HG02763 (cell line): Measurements from ENCODE around the gene SEL1L2.
"Not testable (repeated sequence)": the region's sequence is repeated elsewhere in the genome, so short reads cannot be mapped to it uniquely, and the experiment has no call there.

Experiments used
- ATAC-seq: cut with Tn5 transposase; IDR thresholded peaks from one replicate; pipeline ENCODE4 v1.9.1; 2021; ENCODE audit warnings: mild to moderate bottlenecking, moderate library complexity; ENCODE audit not compliant: unreplicated experiment

SEL1L2 gene

DNA sequence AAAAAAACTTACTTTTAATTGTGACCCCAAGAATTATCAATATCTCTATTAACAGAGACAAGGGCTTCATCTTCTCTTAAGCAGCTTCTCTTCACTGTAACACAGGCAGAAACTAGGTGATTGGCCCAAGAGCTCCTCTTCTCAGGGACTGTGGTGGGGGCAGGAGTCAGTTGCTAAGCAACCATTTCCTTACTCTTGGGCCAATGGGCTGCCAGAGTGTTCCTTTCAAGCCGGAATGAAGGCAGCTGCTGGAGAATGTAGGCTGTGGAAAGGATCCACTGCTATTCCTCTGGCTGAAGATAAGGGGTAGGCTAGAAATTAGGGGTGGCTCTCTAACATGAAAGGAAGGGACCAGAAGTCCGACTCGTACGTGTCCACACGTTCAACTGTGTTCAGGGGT, at the start of gene SEL1L2:
SEL1L2 (minus strand) TSS at position 150 of the 400 bp plus-strand sequence; CDS start at position 70, 80 bp downstream.
- ATAC-seq: no peak

DNA sequence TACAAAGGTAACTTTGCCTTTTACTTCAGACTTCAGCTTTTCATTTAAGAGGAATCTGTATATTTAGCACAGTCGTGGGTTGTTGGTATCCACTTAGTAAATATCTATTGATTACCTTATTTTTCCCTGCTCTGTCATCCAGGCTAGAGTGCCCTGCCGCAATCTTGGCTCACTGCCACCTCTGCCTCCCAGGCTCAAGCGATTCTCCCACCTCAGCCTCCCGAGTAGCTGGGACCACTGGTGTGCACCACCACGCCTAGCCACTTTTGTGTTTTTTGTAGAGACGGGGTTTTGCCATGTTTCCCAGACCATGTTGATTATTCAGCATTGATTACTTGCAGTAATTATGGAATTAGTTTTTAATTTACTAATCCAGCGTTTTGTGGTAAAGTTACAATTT, 46.2 kb upstream of the SEL1L2 start:
- ATAC-seq: no peak

GRCh38 chr20:14033310-14033709, 42.9 kb upstream of the SEL1L2 start:
- no peak for ATAC-seq

- ATAC-seq: no peak
Measured at GRCh38 chr20:14030991-14031390, 40.6 kb upstream of the SEL1L2 start.

DNA sequence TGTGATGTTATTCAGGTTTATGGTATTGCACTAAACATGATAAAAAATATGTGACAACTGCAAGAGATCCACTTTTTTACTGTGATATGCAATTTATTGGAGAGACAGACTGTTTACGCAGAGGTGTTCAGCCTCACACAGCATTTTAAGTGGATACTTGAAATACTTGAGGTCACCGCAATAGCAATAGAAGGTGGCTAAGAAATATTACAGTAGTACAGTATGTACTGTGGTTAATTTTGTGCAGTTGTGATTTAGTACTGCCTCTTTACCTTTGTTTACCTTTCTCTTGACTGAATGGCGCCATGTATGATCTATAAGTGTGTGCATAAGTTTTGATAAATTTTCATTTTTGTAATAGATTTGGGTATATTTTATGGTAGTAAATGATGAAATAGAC, 22.3 kb upstream of the SEL1L2 start:
- no peak for ATAC-seq

DNA sequence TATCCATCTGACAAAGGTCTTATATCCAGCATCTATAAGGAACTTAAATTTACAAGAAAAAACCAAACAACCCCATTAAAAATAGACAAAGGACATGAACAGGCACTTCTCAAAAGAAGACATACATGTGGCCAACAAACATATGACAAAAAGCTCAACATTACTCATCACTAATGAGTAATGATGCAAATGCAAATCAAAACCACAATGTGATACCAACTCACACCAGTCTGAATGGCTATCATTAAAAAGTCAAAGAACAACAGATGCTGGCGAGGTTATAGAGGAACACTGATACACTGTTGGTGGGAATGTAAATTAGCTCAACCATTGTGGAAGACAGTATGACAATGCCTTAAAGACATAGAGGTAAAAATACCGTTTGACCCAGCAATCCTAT, 18.8 kb upstream of the SEL1L2 start:
- no peak for ATAC-seq

GRCh38 chr20:14005996-14006395, 15.6 kb upstream of the SEL1L2 start:
- ATAC-seq: no peak

- ATAC-seq: no peak
Measured at GRCh38 chr20:14000917-14001316, 10.5 kb upstream of the SEL1L2 start.

DNA sequence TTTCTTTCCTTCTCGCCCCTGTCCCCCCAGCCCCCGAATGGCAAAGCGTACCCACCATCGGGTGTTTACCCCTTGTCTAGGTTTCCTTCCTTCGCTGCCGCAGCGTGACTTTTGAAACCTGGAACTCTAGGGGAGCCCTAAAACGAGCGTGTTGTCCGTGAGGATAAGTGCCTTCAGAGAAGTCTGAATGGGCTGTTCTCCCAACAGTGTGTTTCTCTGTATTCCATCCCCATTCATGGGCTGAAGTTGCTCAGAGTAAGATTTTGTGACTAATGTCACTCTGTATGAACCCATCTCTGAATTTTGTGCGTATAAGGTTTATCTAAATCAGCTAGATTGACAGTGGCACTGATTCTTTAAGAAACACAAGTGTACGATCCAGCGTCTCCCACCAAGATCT, 5.9 kb upstream of the SEL1L2 start:
- ATAC-seq: no peak

- no peak for ATAC-seq
Measured at GRCh38 chr20:13995841-13996240, 5.4 kb upstream of the SEL1L2 start.

DNA sequence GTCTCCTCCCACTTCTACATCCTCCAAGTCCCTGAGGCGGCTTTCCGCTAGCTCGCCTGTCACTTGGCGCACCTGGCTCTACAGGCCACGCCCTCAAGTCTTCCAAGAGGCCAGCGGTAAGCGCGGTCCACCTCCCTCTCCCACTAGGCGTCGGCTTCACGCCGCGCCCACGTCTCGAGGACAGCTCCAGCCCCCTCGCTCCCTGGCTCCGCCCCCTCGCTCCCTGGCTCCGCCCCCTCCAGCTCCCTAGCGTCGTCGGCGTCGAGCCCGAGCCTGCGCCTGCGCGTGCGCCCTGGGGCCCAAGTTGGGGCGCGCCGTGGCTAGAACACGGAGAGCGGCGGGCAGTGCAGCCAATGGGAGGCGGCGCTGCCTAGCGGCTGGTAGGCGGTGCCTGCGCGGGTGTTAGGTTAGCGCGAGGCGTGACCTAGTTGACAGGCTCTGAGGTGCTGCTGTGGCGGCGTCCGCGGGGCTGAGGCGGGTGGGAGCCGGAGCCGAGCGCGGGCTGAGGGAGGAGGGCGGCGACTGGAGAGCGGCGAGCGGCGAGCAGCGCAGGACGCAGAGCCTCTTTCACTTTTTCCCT, 4.8 kb upstream of the SEL1L2 start, which contains the start of gene MACROD2:
MACROD2 (plus strand) TSS at position 431 of the 580 bp plus-strand sequence.
- no peak for ATAC-seq

- not testable (repeated sequence) for ATAC-seq
Measured at GRCh38 chr20:13991955-13992354, 1.5 kb upstream of the SEL1L2 start.

- no peak for ATAC-seq
Measured at GRCh38 chr20:13991311-13991710, 897 bp upstream of the SEL1L2 start.

DNA sequence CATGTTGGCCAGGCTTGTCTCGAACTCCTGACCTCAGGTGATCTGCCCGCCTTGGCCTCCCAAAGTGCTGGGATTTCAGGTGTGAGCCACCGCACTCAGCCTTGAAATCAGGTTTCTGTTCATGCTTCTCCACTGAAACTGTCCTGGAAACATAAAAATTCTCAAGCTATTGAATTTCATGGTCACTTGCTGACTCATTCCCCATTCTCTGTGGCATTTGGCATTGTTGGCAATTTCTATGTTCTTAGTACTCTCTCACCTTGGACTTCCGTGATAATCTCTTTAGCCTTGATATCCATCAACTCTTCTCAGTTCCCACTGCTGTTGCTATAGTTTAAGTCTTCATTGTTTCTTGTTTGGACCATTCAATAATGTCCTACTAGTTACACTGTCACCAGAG, 6.2 kb downstream of the SEL1L2 start:
- ATAC-seq: no peak

DNA sequence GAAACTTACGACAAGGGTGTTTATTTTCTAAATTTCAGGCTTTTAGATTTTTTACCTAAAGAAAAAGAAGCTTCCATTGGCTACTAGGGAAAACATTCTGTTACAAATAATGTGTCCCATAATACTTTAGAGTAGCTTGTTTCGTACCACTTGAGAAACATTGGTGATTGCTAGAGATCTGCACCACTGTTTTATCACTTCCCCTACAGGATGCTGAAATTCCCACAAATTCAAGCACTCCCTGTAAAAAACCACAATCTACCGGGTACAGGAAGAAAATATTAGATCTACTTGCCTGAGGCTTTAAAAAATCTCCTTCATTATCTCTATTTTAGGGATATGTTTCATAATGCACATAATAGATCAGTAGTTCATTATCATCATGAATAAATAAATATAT, 29.9 kb downstream of the SEL1L2 start:
- ATAC-seq: no peak

DNA sequence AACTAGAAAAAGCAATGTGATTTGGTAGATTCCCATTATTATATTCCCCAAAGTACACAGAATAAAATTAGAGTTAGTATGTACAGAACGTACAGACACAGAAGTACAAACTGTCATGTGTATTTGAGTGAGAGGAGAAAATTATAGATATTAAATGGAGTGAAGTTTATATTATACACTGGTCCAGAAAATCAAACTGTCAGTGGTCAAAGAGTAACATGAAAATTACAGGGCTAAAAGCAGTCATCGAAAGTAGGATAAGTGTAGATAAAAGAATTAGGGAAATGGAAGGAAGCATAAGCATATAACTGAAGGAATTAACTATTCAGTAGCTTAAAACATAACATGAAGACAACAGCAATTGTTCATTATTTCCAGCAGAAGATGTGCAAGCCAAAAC, 30.3 kb downstream of the SEL1L2 start:
- no peak for ATAC-seq

- no peak for ATAC-seq
Measured at GRCh38 chr20:13953227-13953626, 37.2 kb downstream of the SEL1L2 start.

- no peak for ATAC-seq
Measured at GRCh38 chr20:13947719-13948118, 42.7 kb downstream of the SEL1L2 start.

DNA sequence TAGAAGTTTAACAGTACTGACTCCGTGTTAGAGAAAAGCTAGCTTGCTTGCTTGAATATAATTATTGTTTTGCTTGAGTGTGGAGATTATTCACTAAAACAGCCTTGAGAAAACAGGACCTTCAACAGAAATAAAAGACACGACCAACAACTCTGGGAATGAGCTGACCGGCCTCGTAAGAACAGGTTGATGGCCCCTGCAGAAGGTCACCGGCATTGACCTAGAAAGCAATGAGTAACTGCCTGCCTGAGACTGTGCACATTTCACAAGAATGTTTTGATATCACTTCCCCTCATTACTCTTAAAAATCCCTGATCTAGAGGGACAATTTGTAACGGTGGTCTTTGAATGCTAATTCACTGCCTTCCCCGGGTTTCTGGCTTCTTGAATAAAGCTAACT, 49.4 kb downstream of the SEL1L2 start:
- ATAC-seq: no peak

DNA sequence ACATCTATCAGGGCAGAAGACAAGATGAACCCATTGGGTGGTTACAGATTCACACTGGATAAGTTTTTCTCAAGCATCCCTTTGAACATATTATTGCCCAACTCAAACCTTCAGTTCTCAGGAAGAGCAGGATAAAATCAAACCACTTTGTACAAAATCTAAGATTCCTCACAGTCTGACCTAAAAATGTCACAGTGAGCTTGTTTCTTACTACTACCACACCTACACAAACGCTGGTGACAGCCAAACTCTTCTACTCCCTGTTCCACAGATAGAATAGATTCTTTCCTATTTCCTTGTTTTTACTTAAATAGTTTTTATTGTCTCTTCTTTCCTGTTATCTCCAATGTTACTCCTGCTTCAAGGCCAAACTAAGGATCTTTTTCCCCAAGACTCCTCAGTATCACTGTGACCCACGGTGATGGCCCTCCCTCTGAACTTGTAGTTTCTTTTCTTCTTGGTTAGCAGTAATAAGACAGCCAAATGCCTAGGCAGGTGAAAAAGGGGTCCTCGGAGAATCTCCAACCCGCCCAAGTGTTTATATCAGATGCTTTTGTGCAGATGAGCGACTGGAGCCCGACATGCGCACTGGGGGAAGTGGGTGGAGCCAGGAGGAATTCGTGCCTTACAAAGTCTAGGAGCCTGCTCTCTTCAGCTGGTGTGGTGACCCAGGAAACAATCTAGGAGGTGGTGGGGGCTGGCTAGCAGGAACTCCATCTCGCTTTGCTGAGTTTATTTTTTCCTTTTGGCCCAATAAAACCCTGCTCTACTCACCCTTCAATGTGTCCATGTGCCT, 53.4 kb downstream of the SEL1L2 start:
- no peak for ATAC-seq

DNA sequence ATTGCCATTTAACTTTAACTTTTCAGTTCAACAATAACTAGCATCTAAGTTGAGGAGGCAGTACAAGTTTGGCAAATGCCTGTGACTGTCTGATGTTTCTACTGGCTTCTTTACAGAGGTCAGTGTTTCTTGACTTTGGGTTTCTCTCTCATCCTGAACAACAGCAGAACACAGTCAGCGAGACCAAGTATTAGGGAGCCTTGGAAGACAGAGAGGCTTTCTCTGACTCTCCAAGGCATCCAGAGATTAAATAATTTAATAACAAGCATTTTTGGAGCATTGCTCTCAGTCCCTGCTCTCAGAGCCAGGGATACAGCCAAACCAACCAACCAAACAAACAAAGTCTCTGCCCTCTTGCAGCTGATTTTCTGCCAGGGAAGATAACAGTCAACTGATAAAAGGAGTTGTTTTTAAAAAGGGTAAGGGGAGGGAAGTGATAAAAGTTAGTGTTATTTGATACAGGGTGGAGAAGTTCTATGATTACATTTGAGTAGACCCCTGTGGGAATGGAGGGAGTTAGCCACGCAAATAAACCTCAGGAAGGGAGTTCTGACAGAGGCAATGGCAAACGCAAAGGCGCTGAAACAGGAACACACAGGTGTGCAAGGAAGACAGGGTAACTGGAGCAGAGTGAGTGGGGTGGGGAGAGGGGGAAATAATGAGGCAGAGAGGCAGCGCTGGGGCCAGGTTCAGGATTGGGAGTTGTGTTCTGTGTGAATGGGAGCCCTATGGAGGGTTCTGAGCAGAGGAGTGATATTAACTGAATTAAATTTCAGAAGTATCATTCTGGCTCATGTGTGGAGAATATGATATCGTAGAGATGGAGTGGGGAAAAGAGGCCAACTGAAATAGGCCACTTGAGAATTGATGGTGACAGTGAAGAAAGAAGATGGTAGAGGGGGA, 55.2 kb downstream of the SEL1L2 start:
- no peak for ATAC-seq

- ATAC-seq: no peak
Measured at GRCh38 chr20:13930281-13930680, 60.1 kb downstream of the SEL1L2 start.
